A172 (cell line): ENCODE data around the gene SYK. TPM values are rescaled to one million over a fixed set of nuclear protein-coding genes. Genes with fewer than 3 reads are reported as not detected.

Experiments used
- DNase-seq: peaks from one replicate; pipeline ENCODE4 v3.0.0-alpha.2; 2015; ENCODE audit warnings: low spot score
- total RNA-seq: library from RNA; depleted of rRNA; stranded (reverse); fragments of >200 nt; shearing (Covaris generic); gene quantifications from 2 replicates; pipeline ENCODE4 v1.2.3, GENCODE V29; 2014

Gene SYK
- total RNA-seq, 1 experiment from 2014 or later: not detected

DNA sequence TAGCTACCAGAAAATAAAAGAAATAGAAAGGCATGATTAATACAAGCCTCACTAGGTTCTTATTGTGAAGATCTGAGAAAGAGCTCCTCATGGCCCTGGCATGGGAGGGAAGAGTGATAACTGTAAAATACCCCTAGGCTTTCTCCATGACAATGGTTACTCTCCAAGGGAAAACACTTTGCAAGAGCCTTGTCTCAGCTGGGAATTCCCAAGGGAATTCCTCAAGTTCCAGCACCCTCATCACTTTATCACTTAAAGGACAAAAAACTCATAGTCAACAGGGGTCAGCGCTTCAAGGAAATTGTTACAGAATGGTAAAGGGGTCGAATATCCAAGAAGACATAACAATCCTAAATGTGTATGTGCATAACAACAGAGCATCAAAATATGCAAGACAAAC, 21.2 kb downstream of the SYK start:
- DNase-seq: no peak

GRCh38 chr9:90825586-90825985, 24.0 kb downstream of the SYK start:
- DNase-seq: no peak

DNA sequence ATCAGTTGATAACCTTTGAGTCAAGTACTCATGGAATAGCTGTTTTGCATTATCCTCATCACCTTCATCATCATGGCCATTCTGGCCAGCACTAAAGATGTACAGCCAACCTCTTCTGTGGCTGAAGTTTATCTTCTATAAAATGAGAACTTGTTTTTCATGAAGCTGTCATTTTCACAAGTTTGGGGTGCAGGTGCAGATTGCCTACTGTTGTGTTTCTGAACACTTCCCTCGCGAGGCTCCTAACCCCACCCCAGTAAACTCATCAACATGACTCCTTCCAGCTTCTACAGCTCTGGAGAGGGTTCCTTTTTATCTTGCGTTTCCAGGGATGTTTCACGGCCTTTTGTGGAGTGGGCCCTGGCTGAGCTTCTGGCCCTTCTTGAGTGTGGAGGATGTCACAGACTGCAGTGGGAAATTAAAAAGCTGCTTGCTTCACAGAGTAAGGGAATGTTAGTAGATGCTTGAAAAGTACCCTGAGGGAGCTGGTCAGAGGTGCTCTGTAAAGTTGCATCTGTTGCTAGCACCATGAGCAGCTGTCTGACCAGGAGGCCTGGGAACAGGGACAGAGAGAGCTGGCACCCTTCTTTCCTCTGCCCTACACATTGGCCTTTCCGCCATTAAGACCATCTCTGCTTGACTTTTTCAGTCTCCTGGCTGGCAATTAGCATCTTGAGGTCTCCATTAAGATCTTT, 24.9 kb downstream of the SYK start:
- no peak for DNase-seq

- no peak for DNase-seq
These were observed 25.7 kb downstream of the SYK start for GRCh38 chr9:90827181-90827871.

DNA sequence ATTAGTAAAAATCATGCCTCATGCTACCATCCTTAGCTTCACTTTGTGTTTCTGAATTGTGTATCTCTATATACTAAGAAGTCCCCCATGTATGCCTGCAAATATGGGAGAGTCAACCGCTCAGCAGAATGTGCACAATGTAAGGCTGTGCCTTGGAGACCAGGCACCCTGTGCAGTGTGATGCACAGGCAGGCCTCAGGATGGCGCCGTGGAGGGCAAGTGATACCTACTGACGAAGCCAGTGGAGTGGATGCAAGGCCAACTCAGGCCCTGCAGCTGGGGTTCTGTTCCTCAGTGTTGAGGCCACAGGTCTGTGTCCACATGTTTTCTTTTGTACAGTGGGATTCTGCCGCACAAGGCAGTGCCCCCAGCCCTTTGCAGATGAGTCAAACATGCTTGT, 28.4 kb downstream of the SYK start:
- no peak for DNase-seq

DNA sequence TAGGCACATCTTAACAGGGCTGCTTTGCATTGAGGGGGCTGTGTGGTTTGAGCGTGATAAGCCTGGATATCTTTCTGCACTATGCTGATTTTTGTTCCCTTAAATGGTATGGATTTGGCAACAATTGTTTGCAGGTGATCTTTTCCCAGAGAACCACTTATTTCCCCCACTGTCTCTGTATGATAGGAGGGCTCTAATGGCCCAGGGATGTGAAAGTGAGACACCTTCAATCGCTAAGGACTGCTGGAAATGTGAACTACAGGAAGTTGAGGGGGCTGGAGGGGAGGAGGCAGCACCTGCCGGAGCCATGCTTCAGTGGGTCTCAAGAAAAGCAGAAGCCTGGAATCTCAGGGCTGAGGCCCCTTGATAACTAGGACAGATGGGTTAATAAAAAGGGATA, 29.4 kb downstream of the SYK start:
- DNase-seq: no peak

- no peak for DNase-seq
These were observed 30.6 kb downstream of the SYK start for GRCh38 chr9:90832261-90832660.

DNA sequence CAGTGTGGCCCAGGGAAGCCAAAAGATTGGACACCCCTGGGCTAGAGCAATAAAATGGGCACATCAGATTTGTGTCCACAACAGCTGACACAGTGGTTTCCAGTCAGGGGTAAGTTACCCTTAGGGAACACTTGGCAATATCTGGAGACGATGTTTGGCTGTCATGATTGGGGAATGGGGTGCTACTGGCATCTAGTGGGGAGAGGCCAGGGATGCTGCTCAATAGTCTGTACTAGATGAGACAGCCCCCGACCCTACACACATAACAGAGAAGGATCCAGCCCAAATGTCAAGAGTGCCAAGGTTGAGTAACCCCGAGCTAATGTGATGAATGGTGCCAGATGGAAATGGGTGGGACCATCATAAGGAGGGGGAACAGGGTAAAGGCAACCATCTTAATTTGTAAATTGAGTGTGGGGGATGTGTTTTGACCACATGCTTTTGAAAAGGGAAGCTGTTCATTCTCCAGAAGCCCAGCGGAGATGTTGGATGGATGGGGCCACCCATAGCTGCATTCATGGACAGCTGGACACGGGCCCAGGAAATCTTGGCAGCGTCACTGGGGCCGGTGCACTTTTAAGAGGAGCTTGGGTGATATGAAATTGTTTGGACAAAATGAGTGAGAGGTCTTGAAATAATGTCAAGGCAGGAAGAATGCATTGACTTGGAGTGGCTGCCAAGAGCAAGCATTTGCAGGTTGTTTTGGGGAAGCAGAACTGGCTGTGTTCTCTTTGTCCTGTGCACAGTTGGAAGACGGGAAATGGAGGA, 33.4 kb downstream of the SYK start:
- DNase-seq: no peak

DNA sequence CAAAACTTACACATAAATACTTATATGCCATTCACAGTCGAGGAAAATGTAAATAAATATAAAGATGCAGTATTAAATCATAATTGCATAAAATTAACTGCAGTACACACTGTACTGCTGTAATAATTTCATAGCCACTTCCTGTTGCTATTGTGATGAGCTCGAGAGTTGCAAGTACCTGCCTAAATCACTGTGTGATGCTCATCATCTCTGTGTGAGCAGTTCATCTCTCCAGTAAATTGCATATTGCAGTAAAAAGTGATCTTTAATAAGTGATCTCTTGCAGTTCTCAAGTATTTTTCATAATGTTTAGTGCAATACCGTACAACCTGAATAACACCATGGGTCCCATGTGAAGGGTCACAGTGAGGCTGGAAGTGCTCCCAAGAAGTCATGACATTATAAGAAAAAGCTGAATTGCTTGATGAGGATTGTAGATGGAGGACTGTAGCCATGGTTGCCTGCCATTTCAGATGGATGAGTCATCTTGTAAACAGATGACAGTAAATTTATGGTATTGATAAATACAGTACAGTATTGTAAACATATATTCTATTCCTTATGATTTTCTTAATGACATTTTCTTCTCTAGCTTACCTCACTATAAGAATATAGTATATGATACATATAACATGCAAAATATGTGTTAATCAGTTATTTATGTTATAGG, 34.9 kb downstream of the SYK start:
- DNase-seq: no peak

- DNase-seq: no peak
These were observed 36.5 kb downstream of the SYK start for GRCh38 chr9:90838098-90838497.

GRCh38 chr9:90838581-90839154, 37.0 kb downstream of the SYK start:
- no peak for DNase-seq

GRCh38 chr9:90839183-90839728, 37.6 kb downstream of the SYK start:
- DNase-seq: no peak

- DNase-seq: no peak
These were observed 39.1 kb downstream of the SYK start for GRCh38 chr9:90840696-90841095.

- no peak for DNase-seq
These were observed 39.6 kb downstream of the SYK start for GRCh38 chr9:90841213-90841612.

GRCh38 chr9:90841615-90842014, 40.0 kb downstream of the SYK start:
- DNase-seq: no peak

DNA sequence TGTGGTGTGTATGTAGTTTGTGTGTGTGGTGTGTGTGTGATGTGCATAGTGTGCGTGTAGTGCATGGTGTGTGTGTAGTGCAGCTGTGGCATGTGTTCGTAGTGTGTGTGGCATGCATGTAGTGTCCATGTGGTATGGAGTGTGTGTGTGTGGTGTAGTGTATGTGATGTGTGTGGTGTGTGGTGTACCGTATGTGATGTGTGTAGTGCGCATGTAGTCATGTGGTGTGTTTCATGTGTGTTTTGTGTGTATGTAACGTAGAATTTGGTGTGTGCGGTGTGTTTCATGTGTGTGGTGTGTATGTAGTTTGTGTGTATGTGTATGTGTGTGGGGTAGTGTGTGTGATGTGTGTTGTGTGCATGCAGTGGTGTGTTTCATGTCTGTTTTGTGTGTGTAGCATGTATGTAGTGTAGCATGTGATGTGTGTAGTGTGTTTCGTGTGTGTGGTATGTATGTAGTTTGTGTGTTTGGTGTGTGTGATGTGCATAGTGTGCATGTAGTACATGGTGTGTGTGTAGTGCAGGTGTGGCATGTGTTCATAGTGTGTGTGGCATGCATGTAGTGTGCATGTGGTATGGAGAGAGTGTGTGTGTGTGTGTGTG, 40.7 kb downstream of the SYK start:
- DNase-seq: no peak

DNA sequence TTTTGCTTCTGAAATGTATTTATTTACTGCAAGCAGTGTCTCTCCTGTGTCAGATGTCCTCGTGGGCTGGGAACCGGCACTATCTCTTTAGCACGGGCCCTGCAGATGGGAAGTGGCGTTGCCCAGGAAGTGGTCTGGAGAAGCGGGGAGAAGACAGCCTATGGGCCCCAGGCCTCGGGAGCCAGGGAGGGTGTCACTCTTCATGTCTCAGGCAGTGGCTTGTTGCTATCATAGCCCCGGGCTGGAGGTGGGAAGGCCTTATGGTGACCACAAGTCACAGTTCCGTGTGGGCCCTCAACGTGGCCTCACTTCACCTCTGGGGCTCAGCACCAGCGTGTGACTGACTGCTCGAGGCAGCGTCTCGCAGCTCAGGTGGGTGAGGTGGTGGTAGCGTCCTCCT, 41.4 kb downstream of the SYK start:
- DNase-seq: no peak

GRCh38 chr9:90843525-90843924, 41.9 kb downstream of the SYK start:
- DNase-seq: no peak

DNA sequence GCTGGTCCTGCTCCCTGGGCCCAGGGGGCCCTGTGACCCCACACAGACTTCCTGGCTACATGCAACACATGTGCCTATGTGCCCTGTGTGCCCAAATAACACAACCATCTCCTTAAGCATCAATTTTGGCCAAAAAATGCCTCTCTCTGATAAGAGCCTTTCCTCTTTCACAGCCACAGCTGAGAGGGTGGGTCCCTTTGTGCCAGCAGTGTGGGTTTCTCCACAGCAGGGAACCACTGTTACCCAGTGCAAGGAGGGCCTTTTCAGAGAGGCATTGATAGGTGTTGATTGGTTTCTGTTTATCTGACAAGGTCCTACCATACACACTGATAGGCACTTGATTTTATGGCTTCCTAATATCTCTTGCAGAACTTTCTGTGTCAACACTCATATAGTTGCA, 42.7 kb downstream of the SYK start:
- no peak for DNase-seq

DNA sequence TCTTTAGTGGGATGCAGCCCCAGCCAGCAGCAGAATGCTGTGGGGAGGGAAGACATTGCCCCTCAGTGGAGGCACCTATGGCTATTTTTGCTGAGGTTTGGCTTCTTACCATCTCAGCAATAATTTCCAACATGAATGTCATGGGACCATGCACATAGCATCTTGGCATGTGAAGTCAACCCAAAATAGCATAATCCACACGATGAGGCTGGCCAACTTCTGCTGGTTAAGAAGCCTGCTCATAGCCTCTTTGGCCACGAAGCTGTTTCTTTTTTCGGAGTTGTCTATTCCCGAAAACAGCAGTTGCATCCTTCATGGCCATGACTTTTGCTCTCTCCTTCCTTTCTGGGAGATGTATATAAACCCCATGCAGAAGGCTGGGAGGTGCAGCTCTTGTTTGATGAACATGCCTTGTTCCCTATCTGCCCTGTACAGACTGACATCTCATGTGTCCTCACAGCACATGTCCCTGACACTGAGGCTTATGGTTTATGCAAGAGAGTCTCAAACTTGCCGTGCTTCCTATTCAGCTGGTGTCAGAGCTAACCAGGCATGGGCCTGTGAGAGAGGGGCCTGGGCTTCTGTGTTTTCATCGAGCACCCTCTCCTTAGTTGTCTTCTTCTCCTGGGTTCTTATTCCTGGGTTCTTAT, 45.3 kb downstream of the SYK start:
- no peak for DNase-seq

- DNase-seq: no peak
These were observed 46.4 kb downstream of the SYK start for GRCh38 chr9:90847971-90848370.
